HL-60/S4 (cell line): ENCODE results near the gene JAKMIP3.

Source experiments
- in situ Hi-C: fragments of 300-500 bp; cut with MboI; formaldehyde crosslinking; loops from 2 replicates; pipeline ENCODE4 v1.14.3; 2022; ENCODE audit warnings: low sequenced_read_pairs

The JAKMIP3 gene

GRCh38 chr10:132109341-132110110 is 43.8 kb downstream of the JAKMIP3 start:
- in situ Hi-C loops = no loop called here

DNA sequence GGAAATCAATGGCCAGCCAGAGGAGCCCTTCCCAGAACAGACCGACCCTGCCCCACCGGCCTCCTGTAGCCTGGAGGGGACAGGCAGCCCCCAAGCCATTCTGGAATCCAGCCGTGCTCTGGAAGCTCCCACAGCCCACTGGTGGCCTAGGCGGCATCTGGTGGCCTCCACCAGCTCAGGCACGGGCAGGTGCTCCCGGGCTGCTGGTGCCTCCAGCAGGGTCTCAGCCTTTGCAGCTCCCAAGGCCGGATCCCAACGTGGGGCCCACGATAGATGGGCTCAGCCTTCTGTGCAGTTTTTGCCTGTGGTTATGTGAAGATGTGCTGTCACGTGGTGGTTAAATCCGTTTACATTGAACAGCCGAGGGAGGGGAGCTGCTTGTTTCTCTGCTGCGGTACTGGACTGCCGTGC is 44.4 kb downstream of the JAKMIP3 start:
- in situ Hi-C loops = no loop called here

- in situ Hi-C loops = no loop called here
Measured at GRCh38 chr10:132110713-132111112, 45.0 kb downstream of the JAKMIP3 start.

DNA sequence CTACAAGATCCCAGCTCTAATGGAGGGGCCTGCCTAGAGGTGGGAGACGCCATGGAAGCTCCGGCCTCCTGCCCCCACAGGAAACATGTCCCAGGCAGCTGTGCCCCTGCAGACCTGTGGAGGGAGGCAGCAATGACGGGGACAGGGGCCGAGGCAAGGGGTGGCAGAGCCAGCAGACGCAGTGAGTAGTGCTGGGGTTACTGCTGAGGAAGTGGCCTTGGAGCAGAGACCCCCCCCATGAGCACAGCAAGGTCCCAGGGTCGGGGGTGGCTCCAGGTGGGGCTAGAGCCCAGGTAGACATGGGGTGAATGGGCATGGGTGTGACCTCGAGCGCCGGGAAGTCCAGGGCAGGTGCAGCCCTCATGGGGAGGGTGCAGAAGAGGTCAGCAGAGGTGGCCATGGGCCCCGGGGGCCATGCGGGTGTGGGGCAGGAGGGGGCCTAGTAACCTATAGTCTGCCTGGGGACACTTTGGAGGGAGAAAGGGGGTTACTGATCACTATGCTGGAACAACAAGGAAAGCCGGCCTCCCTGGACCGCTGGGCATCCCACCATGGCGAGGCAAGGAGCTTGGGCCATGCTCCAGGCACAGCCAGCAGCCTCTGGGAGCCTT is 45.5 kb downstream of the JAKMIP3 start:
- in situ Hi-C loops = no loop called here

DNA sequence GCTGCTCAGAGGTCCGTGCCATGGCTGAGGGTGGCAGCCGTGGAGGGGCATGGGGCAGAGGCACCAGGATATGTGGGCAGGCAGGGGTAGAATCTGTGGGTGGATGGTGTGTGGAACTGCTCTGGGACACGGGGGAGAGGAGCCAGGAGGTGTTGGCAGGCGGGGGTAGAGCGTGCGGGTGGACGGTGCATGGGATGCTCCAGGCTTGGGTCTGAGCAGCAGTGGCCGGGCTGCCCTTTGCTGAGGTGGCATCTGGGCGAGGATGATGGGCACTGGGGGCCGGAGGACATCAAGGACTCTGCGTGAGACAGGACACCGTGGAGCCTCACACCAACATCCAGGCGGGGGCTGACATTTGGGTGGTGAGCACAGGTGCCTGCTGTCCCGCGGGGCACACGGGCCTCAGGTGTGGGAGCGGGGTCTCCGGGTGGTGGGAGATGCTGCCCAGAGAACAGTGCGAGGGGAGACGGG is 46.2 kb downstream of the JAKMIP3 start:
- in situ Hi-C loops = no loop called here

GRCh38 chr10:132112611-132113010 is 46.9 kb downstream of the JAKMIP3 start:
- in situ Hi-C loops = no loop called here

- in situ Hi-C loops = no loop called here
Measured at GRCh38 chr10:132113206-132113605, 47.5 kb downstream of the JAKMIP3 start.

DNA sequence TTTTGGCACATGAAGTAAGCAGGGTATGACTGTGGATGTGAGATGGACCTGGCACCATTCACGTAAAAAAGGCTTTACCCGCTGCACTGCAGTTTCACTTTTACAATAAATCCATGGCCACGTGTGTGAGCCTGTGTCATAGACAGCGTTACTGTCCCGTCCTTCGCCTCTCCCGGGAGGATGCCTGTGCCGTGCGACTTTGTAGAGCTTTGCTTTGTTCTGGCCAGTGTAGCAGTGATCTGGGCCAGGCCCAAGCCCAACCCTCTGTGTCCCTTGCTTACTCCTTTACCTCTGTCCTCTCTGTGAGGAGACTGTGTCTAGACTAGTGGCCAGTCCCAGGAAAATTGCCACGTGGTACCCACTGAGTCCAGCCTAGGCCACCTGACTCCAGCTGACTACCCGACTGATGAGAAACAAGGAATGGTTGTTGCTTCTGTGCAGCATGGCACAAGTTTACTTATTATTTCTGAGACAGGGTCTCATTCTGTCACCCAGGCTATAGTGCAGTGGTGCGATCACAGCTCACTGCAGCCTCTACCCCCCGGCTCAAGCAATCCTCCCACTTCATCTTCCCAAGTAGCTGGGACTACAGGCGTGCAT is 48.1 kb downstream of the JAKMIP3 start:
- in situ Hi-C loops = no loop called here

DNA sequence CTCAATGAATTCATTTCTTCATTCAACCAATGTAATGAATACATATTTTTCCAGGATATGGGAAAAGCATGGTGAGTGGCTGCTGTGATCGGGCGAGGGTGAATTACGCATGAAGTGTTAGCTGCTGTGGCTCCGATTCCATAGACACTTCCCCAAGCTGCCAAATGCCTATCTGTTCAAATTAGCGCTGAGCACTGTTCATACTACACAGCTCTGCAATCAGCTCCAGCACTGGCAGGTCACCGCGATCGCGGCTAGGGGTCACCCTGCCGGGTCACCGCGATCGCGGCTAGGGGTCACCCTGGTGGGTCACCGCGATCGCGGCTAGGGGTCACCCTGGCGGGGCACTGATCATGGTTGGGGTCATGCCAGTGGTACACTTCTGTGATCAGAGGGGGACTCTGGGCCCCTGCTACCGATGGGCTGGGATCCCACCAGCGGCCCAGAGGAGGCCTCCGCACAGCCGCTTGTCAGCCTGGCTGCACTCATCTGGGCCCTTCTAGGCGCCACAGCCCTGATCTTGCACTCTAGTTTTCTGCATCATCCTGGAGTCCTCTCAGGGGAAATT is 49.3 kb downstream of the JAKMIP3 start:
- in situ Hi-C loops = no loop called here
